AG09309 (cell line): ENCODE measurements around the gene DNALI1.
"Not testable (repeated sequence)": the region's sequence is repeated elsewhere in the genome, so short reads cannot be mapped to it uniquely, and the experiment has no call there.

Experiments used
- DNase-seq: peaks from one replicate; pipeline ENCODE4 v3.0.0-alpha.2; 2010; ENCODE audit warnings: low read depth
- H3K4me3 ChIP-seq: 2 replicates; pipeline ENCODE4 v1.5.1; 2011; ENCODE audit warnings: mild to moderate bottlenecking, low read depth, low read length, moderate library complexity; ENCODE audit not compliant: control insufficient read depth
- CTCF ChIP-seq: IDR thresholded peaks from 2 replicates; pipeline ENCODE4 v1.5.1; 2011; ENCODE audit warnings: mild to moderate bottlenecking, low read depth, low read length, inconsistent platforms; ENCODE audit not compliant: insufficient read depth, control insufficient read depth; ENCODE audit errors: missing control alignments

DNALI1 gene

GRCh38 chr1:37545019-37545418 is 11.7 kb upstream of the DNALI1 start:
- no peak for TF ChIP-seq CTCF

GRCh38 chr1:37549341-37549740 is 7.4 kb upstream of the DNALI1 start:
- no peak for TF ChIP-seq CTCF
- DNase-seq = no peak
- H3K4me3 ChIP-seq = no peak overlapping the region

More at GRCh38 chr1:37545019-37545418, 11.7 kb upstream of the DNALI1 start:
- H3K4me3 ChIP-seq = no peak overlapping the region
- no peak for DNase-seq

- peak overlapping the region; percentile 99 for H3K4me3 ChIP-seq
- no peak for DNase-seq
- no peak for TF ChIP-seq CTCF
Observed at GRCh38 chr1:37553598-37553926, 3.2 kb upstream of the DNALI1 start.

- TF ChIP-seq CTCF = no peak
- peak; percentile 69 for DNase-seq
- H3K4me3 ChIP-seq = peak within 1 kb of the TSS; percentile 99
Observed at GRCh38 chr1:37553927-37554808, 2.6 kb upstream of the DNALI1 start, which contains the start of gene SNIP1. SNIP1 (minus strand) TSS chr1:37554293; CDS start chr1:37554229, 64 bp downstream.

- no peak for TF ChIP-seq CTCF
- no peak for DNase-seq
- no peak overlapping the region; the same call in 1 of the 2 replicates for H3K4me3 ChIP-seq
Observed at GRCh38 chr1:37557402-37557801, 662 bp downstream of the DNALI1 start.

GRCh38 chr1:37558411-37558810 is 1.7 kb downstream of the DNALI1 start:
- no peak overlapping the region for H3K4me3 ChIP-seq
- no peak for DNase-seq
- no peak for TF ChIP-seq CTCF

- TF ChIP-seq CTCF = no peak
- no peak overlapping the region for H3K4me3 ChIP-seq
- no peak for DNase-seq
Observed at GRCh38 chr1:37559080-37559479, 2.3 kb downstream of the DNALI1 start.

- DNase-seq, H3K4me3 ChIP-seq: not testable (repeated sequence)
Observed at GRCh38 chr1:37559957-37560379, 3.2 kb downstream of the DNALI1 start.
